ENCODE results near the gene NEXMIF.

- no peak for TF ChIP-seq POLR2A (IDR thresholded peaks at IDR 0.05)
- TF ChIP-seq CTCF (IDR thresholded peaks at IDR 0.05): no peak
These were observed 140.6 kb downstream of the NEXMIF start for GRCh38 chrX:74784629-74785028.

All from esophagus squamous epithelium (tissue), 4 donors.